SH-SY5Y (cell line): ENCODE results near the gene MYBPC2.

Source experiments
- GATA2 ChIP-seq: IDR thresholded peaks from 2 replicates; pipeline ENCODE4 v1.6.1; 2011; ENCODE audit warnings: mild to moderate bottlenecking, low read depth, low read length
- GATA3 ChIP-seq: IDR thresholded peaks from 2 replicates; pipeline ENCODE4 v1.6.1; 2011; ENCODE audit warnings: low read depth, mild to moderate bottlenecking, low read length, moderate library complexity

DNA sequence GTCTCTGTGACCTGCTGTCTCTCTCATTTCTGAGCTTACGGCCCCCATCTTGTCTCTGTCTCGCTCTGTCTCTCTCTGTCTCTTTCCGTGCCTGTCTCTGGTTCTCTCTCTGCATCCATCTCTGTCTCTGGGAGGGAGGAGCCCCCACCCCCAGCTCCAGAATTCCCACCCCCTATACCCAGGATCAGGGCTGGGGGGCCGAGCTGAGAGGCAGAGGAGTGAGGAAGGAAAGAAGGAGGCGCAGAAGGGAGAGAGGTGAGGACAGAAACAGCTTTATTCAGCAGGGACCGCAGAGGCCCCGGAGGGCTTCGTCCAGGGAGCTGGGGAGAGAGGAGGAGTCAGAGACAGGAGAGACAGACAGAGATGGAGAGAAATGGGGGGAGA, 64.3 kb downstream of the MYBPC2 start:
- TF ChIP-seq GATA2: no peak
- no peak for TF ChIP-seq GATA3
